IMR-90 (cell line): Measurements from ENCODE around the gene TM4SF5. TPM values are rescaled to one million over a fixed set of nuclear protein-coding genes. Genes with fewer than 3 reads are reported as not detected.
A peak's percentile ranks its signal among the peaks of the same experiment; 100 is the strongest.

Experiments
- ATAC-seq: fragments of 200-7000 bp; cut with Tn5 transposase; 2 replicates; pipeline ENCODE4 v1.9.1; 2020; ENCODE audit warnings: low read depth, mild to moderate bottlenecking, moderate library complexity
- BruUV-seq: library from RNA; stranded (reverse); fragments of 400-500 nt; replicated peaks from 2 replicates; lab custom pipeline; 2021; lab: Mats Ljungman, UMichigan
- CTCF ChIA-PET: fragments of 300-600 bp; formaldehyde crosslinking; extraction: SDS; loops from one replicate; lab custom pipeline; 2021; ENCODE audit warnings: antibody characterized with exemption; lab: Yijun Ruan, JAX
- POLR2A ChIA-PET: fragments of 300-600 bp; sonication (Branson Sonifier 250); formaldehyde crosslinking; loops from one replicate; lab custom pipeline; 2022; ENCODE audit warnings: antibody characterized with exemption; ENCODE audit not compliant: unreplicated experiment; lab: Charles Lee
- DNase-seq: peaks from one replicate; pipeline ENCODE4 v3.0.0; 2013
- H2AFZ ChIP-seq: replicated peaks from 2 replicates; pipeline ENCODE3; 2013; ENCODE audit warnings: low read length, mild to moderate bottlenecking; ENCODE audit not compliant: poor library complexity
- H2AK5ac ChIP-seq: 2 replicates; pipeline ENCODE4 v1.6.1; 2013; ENCODE audit warnings: low read depth, low read length, inconsistent platforms
- H2AK9ac ChIP-seq: replicated peaks from 2 replicates; pipeline ENCODE3; 2013; ENCODE audit warnings: mild to moderate bottlenecking, low read depth, low read length, moderate library complexity; ENCODE audit not compliant: poor library complexity
- H2BK120ac ChIP-seq: 2 replicates; pipeline ENCODE4 v1.6.1; 2013; ENCODE audit warnings: low read depth, low read length, inconsistent platforms
- H2BK15ac ChIP-seq: 3 replicates; pipeline ENCODE4 v1.6.1; 2013; ENCODE audit warnings: low read depth, low read length, inconsistent platforms
- H2BK20ac ChIP-seq: 2 replicates; pipeline ENCODE4 v1.6.1; 2013; ENCODE audit warnings: low read depth, mild to moderate bottlenecking, inconsistent platforms, low read length, moderate library complexity
- H2BK5ac ChIP-seq: 2 replicates; pipeline ENCODE4 v1.6.1; 2013; ENCODE audit warnings: mild to moderate bottlenecking, low read depth, low read length, inconsistent platforms; ENCODE audit not compliant: poor library complexity, severe bottlenecking
- H3K14ac ChIP-seq: replicated peaks from 2 replicates; pipeline ENCODE4 v1.6.1; 2013; ENCODE audit warnings: low read depth, low read length, inconsistent platforms
- H3K18ac ChIP-seq: 2 replicates; pipeline ENCODE4 v1.6.1; 2013; ENCODE audit warnings: low read depth, low read length, control low read depth
- H3K23ac ChIP-seq: 2 replicates; pipeline ENCODE4 v1.6.1; 2013; ENCODE audit warnings: low read depth, low read length, inconsistent platforms
- H3K27ac ChIP-seq: 2 replicates; pipeline ENCODE4 v1.5.1; 2013; ENCODE audit warnings: mild to moderate bottlenecking, control low read depth, low read length; ENCODE audit not compliant: insufficient read depth
- H3K27me3 ChIP-seq: 2 replicates; pipeline ENCODE4 v1.6.1; 2013; ENCODE audit warnings: low read length; ENCODE audit not compliant: control insufficient read depth, insufficient read depth
- H3K36me3 ChIP-seq: 2 replicates; pipeline ENCODE4 v1.6.1; 2013; ENCODE audit warnings: low read length, mixed read lengths; ENCODE audit not compliant: control insufficient read depth, insufficient read depth
- H3K4ac ChIP-seq: 2 replicates; pipeline ENCODE4 v1.6.1; 2013; ENCODE audit warnings: low read depth, low read length, inconsistent platforms
- H3K4me1 ChIP-seq: 2 replicates; pipeline ENCODE4 v1.6.1; 2013; ENCODE audit warnings: low read length, mixed read lengths; ENCODE audit not compliant: control insufficient read depth, insufficient read depth
- H3K4me2 ChIP-seq: 2 replicates; pipeline ENCODE4 v1.6.1; 2013; ENCODE audit warnings: low read depth, mild to moderate bottlenecking, control low read depth, low read length, moderate library complexity
- H3K4me3 ChIP-seq: 2 replicates; pipeline ENCODE4 v1.5.1; 2013; ENCODE audit warnings: low read depth, mild to moderate bottlenecking, control low read depth, low read length, moderate library complexity; ENCODE audit not compliant: insufficient read depth
- H3K56ac ChIP-seq: 2 replicates; pipeline ENCODE4 v1.6.1; 2013; ENCODE audit warnings: low read length, inconsistent platforms; ENCODE audit not compliant: insufficient read depth; ENCODE audit errors: extremely low read depth
- H3K79me1 ChIP-seq, 2 experiments: 2 replicates each; pipeline ENCODE4 v1.6.1; 2013; ENCODE audit warnings: low read length in 2 of 2, inconsistent platforms in 1 of 2, low read depth in 1 of 2
- H3K9ac ChIP-seq: 2 replicates; pipeline ENCODE4 v1.6.1; 2013; ENCODE audit warnings: low read depth, low read length, control low read depth
- H3K9me1 ChIP-seq: 2 replicates; pipeline ENCODE4 v1.6.1; 2013; ENCODE audit warnings: low read length, inconsistent platforms; ENCODE audit not compliant: insufficient read depth
- H3K9me3 ChIP-seq: 2 replicates; pipeline ENCODE4 v1.6.1; 2013; ENCODE audit warnings: low read length; ENCODE audit not compliant: control insufficient read depth, insufficient read depth
- H4K20me1 ChIP-seq: 2 replicates; pipeline ENCODE4 v1.6.1; 2013; ENCODE audit warnings: low read length, inconsistent platforms; ENCODE audit not compliant: insufficient read depth
- H4K5ac ChIP-seq: 2 replicates; pipeline ENCODE4 v1.6.1; 2013; ENCODE audit warnings: mild to moderate bottlenecking, low read depth, low read length, control low read depth
- H4K8ac ChIP-seq, 2 experiments: 2 replicates each; pipeline ENCODE4 v1.6.1; 2013; ENCODE audit warnings: low read depth in 2 of 2, low read length in 2 of 2, control low read depth in 1 of 2, inconsistent platforms in 1 of 2
- H4K91ac ChIP-seq: 2 replicates; pipeline ENCODE4 v1.6.1; 2013; ENCODE audit warnings: low read depth, low read length, inconsistent platforms; ENCODE audit not compliant: insufficient read depth
- BHLHE40 ChIP-seq: fragments of 150-350 bp; IDR thresholded peaks from 2 replicates; pipeline ENCODE4 v1.6.1; 2016; ENCODE audit warnings: mild to moderate bottlenecking, low read depth, low read length
- CEBPB ChIP-seq: IDR thresholded peaks from 2 replicates; pipeline ENCODE4 v1.6.1; 2012; ENCODE audit warnings: low read depth, low read length, improper control_type of control experiment
- FOS ChIP-seq: fragments of 150-350 bp; IDR thresholded peaks from 2 replicates; pipeline ENCODE4 v1.6.1; 2016; ENCODE audit warnings: low read depth, low read length
- MAFK ChIP-seq: IDR thresholded peaks from 2 replicates; pipeline ENCODE4 v1.6.1; 2012; ENCODE audit warnings: low read depth, low read length, improper control_type of control experiment
- RAD21 ChIP-seq: IDR thresholded peaks from 2 replicates; pipeline ENCODE4 v1.6.1; 2012; ENCODE audit warnings: low read length, improper control_type of control experiment
- RFX5 ChIP-seq: IDR thresholded peaks from 2 replicates; pipeline ENCODE4 v1.8.0; 2012; ENCODE audit warnings: low read depth, mild to moderate bottlenecking, low read length, moderate library complexity
- WGBS, 2 experiments: methylation state at CpG; one replicate each; pipeline versions ENCODE4 v1.1.5 to v1.1.7; 2013; ENCODE audit warnings: missing lambda C conversion rate in 2 of 2; ENCODE audit not compliant: insufficient read length in 1 of 2; ENCODE audit errors: extremely low coverage in 2 of 2; 5-methylcytosine and 5-hydroxymethylcytosine counted together
- dilution Hi-C: fragments of 300-500 bp; cut with HindIII; formaldehyde crosslinking; loops from one replicate; pipeline ENCODE4 v1.14.3; 2018; ENCODE audit warnings: low sequenced_read_pairs; ENCODE audit not compliant: unreplicated experiment
- in situ Hi-C: fragments of 300-500 bp; cut with MboI; formaldehyde crosslinking; loops from 3 replicates; pipeline ENCODE4 v1.14.3; 2019; ENCODE audit warnings: low sequenced_read_pairs, inconsistent platforms, mixed read lengths
- intact Hi-C: fragments of 100-400 bp; cut with micrococcal nuclease; formaldehyde crosslinking; loops from 2 replicates; pipeline ENCODE4 v1.10.0; 2022
- polyA plus RNA-seq, 3 experiments: library from polyadenylated mRNA; depleted of rRNA; stranded (reverse); fragments of >200 nt; gene quantifications; 2 replicates each; pipeline ENCODE4 v1.2.3, GENCODE V29; 2012; ENCODE audit warnings: low replicate concordance in 1 of 3
- total RNA-seq: library from RNA; depleted of rRNA; stranded (reverse); fragments of >200 nt; gene quantifications from 2 replicates; pipeline ENCODE4 v1.2.3, GENCODE V29; 2012

TM4SF5 gene
- total and polyA plus RNA-seq, 2 of the 4 experiments (the other 2 are of a cell fraction): not detected

- TF ChIP-seq MAFK: no peak
- no peak for TF ChIP-seq RFX5
- TF ChIP-seq CEBPB: peak; percentile 78
- TF ChIP-seq RAD21: peak; percentile 53
Observed at GRCh38 chr17:4789951-4790704, 18.4 kb downstream of the TM4SF5 start (continued).

GRCh38 chr17:4790705-4791088 is 19.0 kb downstream of the TM4SF5 start:
- Histone ChIP-seq H2BK120ac (no peak overlapping the region), H2BK15ac (no peak overlapping the region), H3K27ac (peak overlapping the region; percentile 6), H3K4me1 (peaks cover 3% of the 10 kb centered on the region; the same call in 1 of the 2 replicates), H2AK9ac (peak overlapping the region; percentile 70), H4K91ac (no peak overlapping the region), H4K8ac (peak overlapping the region in 1 of 2 experiments; percentile 68; a peak in 3 of 4 replicates), H4K5ac (peak overlapping the region; percentile 0; the same call in 1 of the 2 replicates), H2AK5ac (peak overlapping the region; percentile 16; the same call in 1 of the 2 replicates), H3K9me3 (no peaks in the 10 kb centered on the region), H3K56ac (no peak overlapping the region), H3K9ac (peak overlapping the region; percentile 17), H3K4ac (peak overlapping the region; percentile 3; the same call in 1 of the 2 replicates), H2BK20ac (no peak overlapping the region), H2BK5ac (peak overlapping the region; percentile 28), H3K79me1 (peaks cover 0 to 5% of the 10 kb centered on the region in 2 experiments; a peak in 2 of 4 replicates), H3K9me1 (peaks cover 4% of the 10 kb centered on the region), H2AFZ (peak overlapping the region; percentile 99), H3K36me3 (no peaks in the 10 kb centered on the region), H3K27me3 (peaks cover 9% of the 10 kb centered on the region), H3K18ac (no peak overlapping the region), H3K4me2 (peak overlapping the region; percentile 51), H3K4me3 (peak overlapping the region; percentile 64), H3K14ac (peak overlapping the region; percentile 16; the same call in 1 of the 2 replicates), H4K20me1 (no peaks in the 10 kb centered on the region), H3K23ac (peak overlapping the region; percentile 2)
- intact Hi-C loops: loop anchor here (1.0 kb wide), 2 partner anchors 80 to 86 kb away; partner anchors contain the start of genes ARRB2 and PELP1
- 100% methylated on average over 2 of the region's 7 CpGs; no CpG with 5 or more reads in 1 of the 2 experiments for WGBS, 2 experiments
- TF ChIP-seq BHLHE40 (no peak), FOS (0 out of 2 replicates have a peak, but pooled peaks have one; percentile 1)
- dilution Hi-C loops: no loop called here
- DNase-seq: no peak
- CTCF ChIA-PET: interaction anchor here (0.5 to 1.5 kb wide), 7 partner anchors 11 to 135 kb away, joined by 3 to 6 read pairs (median 3); no protein-coding TSS in a partner anchor
- ATAC-seq: no peak
- no TSS peak for BruUV-seq
- POLR2A ChIA-PET: no interaction called here
- in situ Hi-C loops: no loop called here
